Measurements from ENCODE around the gene LRCH1.

Gene LRCH1

GRCh38 chr13:46642254-46642653 lies 89.3 kb downstream of the LRCH1 start:
- Histone ChIP-seq H3K27ac (replicated peaks; ENCODE audit: low read length) (no peak overlapping the region), H2BK12ac (ENCODE audit: low read length) (no peak overlapping the region)
- no CpG with 5 or more reads among the region's 4 CpGs for WGBS, 2 donors (ENCODE audit: extremely low coverage in 2 of 2, insufficient read length in 2 of 2, insufficient replicate concordance in 1 of 2)

DNA sequence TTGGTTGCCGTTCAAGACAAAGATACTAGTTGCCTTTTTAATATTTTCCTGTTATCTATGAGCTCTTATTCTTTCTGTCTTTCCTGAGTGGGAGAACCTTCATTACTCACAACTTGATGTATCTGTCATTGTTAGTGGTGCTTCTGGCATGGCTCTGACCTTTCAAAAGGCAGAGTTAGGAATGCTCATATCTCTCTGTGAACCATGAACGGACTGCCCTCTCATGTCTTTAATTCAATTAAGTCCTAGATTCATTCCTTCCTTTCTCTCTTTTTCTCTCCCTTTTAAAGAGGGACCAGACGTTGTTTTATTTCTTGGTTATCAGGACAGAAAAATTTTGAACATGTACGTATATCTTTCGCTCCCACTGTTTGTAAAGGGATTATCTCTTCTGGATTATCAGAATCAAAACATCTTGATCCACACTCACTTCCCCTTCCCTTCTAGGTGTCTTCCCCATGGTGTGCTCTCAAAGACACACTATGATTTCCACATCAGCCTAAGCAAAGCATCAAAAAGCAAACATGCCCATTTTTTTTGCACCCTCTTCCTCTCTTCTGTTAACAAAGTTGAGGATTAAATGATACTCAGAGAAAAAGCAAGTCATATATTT lies 90.3 kb downstream of the LRCH1 start:
- H3K4me1 ChIP-seq (ENCODE audit: control insufficient read depth in 2 of 2, insufficient read depth in 1 of 2, low read depth in 1 of 2, low read length in 2 of 2), result peaks cover 7 to 9% of the 10 kb centered on the region in 2 donors

More at GRCh38 chr13:46642254-46642653, 89.3 kb downstream of the LRCH1 start:
- H2BK120ac ChIP-seq (ENCODE audit: low read depth, low read length), result no peak overlapping the region
- no peak overlapping the region for H3K18ac ChIP-seq (ENCODE audit: low read length)
- no peak overlapping the region for H2BK5ac ChIP-seq (ENCODE audit: low read length)
- peaks cover 1 to 7% of the 10 kb centered on the region in 2 donors for H3K4me1 ChIP-seq (ENCODE audit: control insufficient read depth in 2 of 2, insufficient read depth in 1 of 2, low read depth in 1 of 2, low read length in 2 of 2)
- no peak overlapping the region for H3K9ac ChIP-seq (ENCODE audit: low read depth, low read length, poor library complexity)
- H2AFZ ChIP-seq (ENCODE audit: low read length), result no peak overlapping the region
- H3K9me3 ChIP-seq (replicated peaks in 1 of 2; ENCODE audit: control insufficient read depth in 2 of 2, insufficient read depth in 1 of 2, low read depth in 1 of 2, low read length in 2 of 2), result no peaks in the 10 kb centered on the region
- H3K36me3 ChIP-seq (replicated peaks in 1 of 2; ENCODE audit: control insufficient read depth in 2 of 2, insufficient read depth in 2 of 2, low read length in 2 of 2), result no peaks in the 10 kb centered on the region
- H4K8ac ChIP-seq (ENCODE audit: low read depth, low read length), result no peak overlapping the region
- H3K4me2 ChIP-seq (ENCODE audit: insufficient read depth, low read length, poor library complexity, severe bottlenecking), result no peak overlapping the region
- DNase-seq (ENCODE audit: low spot score), result no peak
- H3K27me3 ChIP-seq (ENCODE audit: control insufficient read depth in 3 of 3, insufficient read depth in 3 of 3, low read depth in 1 of 3, low read length in 3 of 3), result no peaks in the 10 kb centered on the region
- H3K23ac ChIP-seq (ENCODE audit: low read depth, low read length, poor library complexity), result no peak overlapping the region
- H3K4ac ChIP-seq (ENCODE audit: low read length), result no peak overlapping the region
- H2BK15ac ChIP-seq (ENCODE audit: low read length), result no peak overlapping the region
- H4K91ac ChIP-seq (ENCODE audit: low read depth, low read length, poor library complexity), result no peak overlapping the region
- no peak overlapping the region for H3K4me3 ChIP-seq (ENCODE audit: low read length in 2 of 2)
- no peak overlapping the region for H3K14ac ChIP-seq (ENCODE audit: low read length)
- no peaks in the 10 kb centered on the region for H3K79me1 ChIP-seq (ENCODE audit: low read depth, low read length)
- H2AK5ac ChIP-seq (ENCODE audit: low read depth, low read length), result no peak overlapping the region

DNA sequence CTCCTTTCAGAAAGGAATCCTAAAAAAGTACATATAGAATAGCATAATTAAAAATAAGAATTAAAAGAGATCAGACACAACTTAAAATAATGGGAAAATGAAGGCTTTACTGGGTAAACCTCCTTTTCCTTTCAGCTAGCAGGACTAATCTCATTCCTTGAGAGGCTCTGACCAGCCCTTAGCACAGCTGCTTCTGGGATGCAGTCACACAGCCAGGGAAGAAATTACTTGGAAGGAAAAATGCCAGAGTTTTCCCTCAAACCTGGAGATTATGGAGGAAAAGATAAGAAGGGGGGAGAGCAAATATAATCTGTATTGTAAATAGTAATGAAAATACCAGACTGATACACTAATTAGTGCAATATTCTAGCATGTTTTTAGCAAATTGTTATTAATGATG lies 91.8 kb downstream of the LRCH1 start:
- Histone ChIP-seq H2BK120ac (ENCODE audit: low read depth, low read length) (no peak overlapping the region), H3K79me1 (ENCODE audit: low read depth, low read length) (no peaks in the 10 kb centered on the region), H3K4me2 (ENCODE audit: insufficient read depth, low read length, poor library complexity, severe bottlenecking) (no peak overlapping the region), H3K9ac (ENCODE audit: low read depth, low read length, poor library complexity) (no peak overlapping the region), H2AK5ac (ENCODE audit: low read depth, low read length) (no peak overlapping the region), H3K23ac (ENCODE audit: low read depth, low read length, poor library complexity) (no peak overlapping the region), H3K4me3 (ENCODE audit: low read length in 2 of 2) (no peak overlapping the region), H4K8ac (ENCODE audit: low read depth, low read length) (no peak overlapping the region), H4K91ac (ENCODE audit: low read depth, low read length, poor library complexity) (no peak overlapping the region), H3K36me3 (replicated peaks in 1 of 2; ENCODE audit: control insufficient read depth in 2 of 2, insufficient read depth in 2 of 2, low read length in 2 of 2) (no peaks in the 10 kb centered on the region), H3K4me1 (ENCODE audit: control insufficient read depth in 2 of 2, insufficient read depth in 1 of 2, low read depth in 1 of 2, low read length in 2 of 2) (peaks cover 5 to 7% of the 10 kb centered on the region in 2 donors), H3K9me3 (replicated peaks in 1 of 2; ENCODE audit: control insufficient read depth in 2 of 2, insufficient read depth in 1 of 2, low read depth in 1 of 2, low read length in 2 of 2) (no peaks in the 10 kb centered on the region), H2BK15ac (ENCODE audit: low read length) (no peak overlapping the region), H3K27me3 (ENCODE audit: control insufficient read depth in 3 of 3, insufficient read depth in 3 of 3, low read depth in 1 of 3, low read length in 3 of 3) (no peaks in the 10 kb centered on the region), H3K18ac (ENCODE audit: low read length) (no peak overlapping the region), H2AFZ (ENCODE audit: low read length) (no peak overlapping the region), H3K27ac (replicated peaks; ENCODE audit: low read length) (no peak overlapping the region), H3K4ac (ENCODE audit: low read length) (no peak overlapping the region), H2BK12ac (ENCODE audit: low read length) (no peak overlapping the region), H2BK5ac (ENCODE audit: low read length) (no peak overlapping the region), H3K14ac (ENCODE audit: low read length) (no peak overlapping the region)
- no peak for DNase-seq (ENCODE audit: low spot score)

More for the DNA sequence above, 90.3 kb downstream of the LRCH1 start:
- no peak overlapping the region for H4K8ac ChIP-seq (ENCODE audit: low read depth, low read length)
- no peak overlapping the region for H2BK120ac ChIP-seq (ENCODE audit: low read depth, low read length)
- H2BK15ac ChIP-seq (ENCODE audit: low read length), result no peak overlapping the region
- no peaks in the 10 kb centered on the region for H3K36me3 ChIP-seq (replicated peaks in 1 of 2; ENCODE audit: control insufficient read depth in 2 of 2, insufficient read depth in 2 of 2, low read length in 2 of 2)
- H2AK5ac ChIP-seq (ENCODE audit: low read depth, low read length), result no peak overlapping the region
- no peak overlapping the region for H3K4ac ChIP-seq (ENCODE audit: low read length)
- H3K9me3 ChIP-seq (replicated peaks in 1 of 2; ENCODE audit: control insufficient read depth in 2 of 2, insufficient read depth in 1 of 2, low read depth in 1 of 2, low read length in 2 of 2), result no peaks in the 10 kb centered on the region
- no CpG with 5 or more reads among the region's 5 CpGs for WGBS, 2 donors (ENCODE audit: extremely low coverage in 2 of 2, insufficient read length in 2 of 2, insufficient replicate concordance in 1 of 2)
- no peak overlapping the region for H3K4me2 ChIP-seq (ENCODE audit: insufficient read depth, low read length, poor library complexity, severe bottlenecking)
- no peak overlapping the region for H4K91ac ChIP-seq (ENCODE audit: low read depth, low read length, poor library complexity)
- H3K18ac ChIP-seq (ENCODE audit: low read length), result no peak overlapping the region
- no peaks in the 10 kb centered on the region for H3K79me1 ChIP-seq (ENCODE audit: low read depth, low read length)
- H3K9ac ChIP-seq (ENCODE audit: low read depth, low read length, poor library complexity), result no peak overlapping the region
- H3K27ac ChIP-seq (replicated peaks; ENCODE audit: low read length), result no peak overlapping the region
- H3K4me3 ChIP-seq (ENCODE audit: low read length in 2 of 2), result no peak overlapping the region
- no peak overlapping the region for H2BK12ac ChIP-seq (ENCODE audit: low read length)
- DNase-seq (ENCODE audit: low spot score), result no peak
- H2AFZ ChIP-seq (ENCODE audit: low read length), result no peak overlapping the region
- no peak overlapping the region for H3K23ac ChIP-seq (ENCODE audit: low read depth, low read length, poor library complexity)
- no peak overlapping the region for H3K14ac ChIP-seq (ENCODE audit: low read length)
- H2BK5ac ChIP-seq (ENCODE audit: low read length), result no peak overlapping the region
- H3K27me3 ChIP-seq (ENCODE audit: control insufficient read depth in 3 of 3, insufficient read depth in 3 of 3, low read depth in 1 of 3, low read length in 3 of 3), result no peaks in the 10 kb centered on the region

GRCh38 chr13:46647512-46648065 lies 94.6 kb downstream of the LRCH1 start:
- no peak overlapping the region for H2BK5ac ChIP-seq (ENCODE audit: low read length)
- H4K8ac ChIP-seq (ENCODE audit: low read depth, low read length), result no peak overlapping the region
- H3K4me1 ChIP-seq (ENCODE audit: control insufficient read depth in 2 of 2, insufficient read depth in 1 of 2, low read depth in 1 of 2, low read length in 2 of 2), result peaks cover 5 to 7% of the 10 kb centered on the region in 2 donors
- no peak overlapping the region for H2BK12ac ChIP-seq (ENCODE audit: low read length)
- no peak overlapping the region for H3K23ac ChIP-seq (ENCODE audit: low read depth, low read length, poor library complexity)
- H3K36me3 ChIP-seq (replicated peaks in 1 of 2; ENCODE audit: control insufficient read depth in 2 of 2, insufficient read depth in 2 of 2, low read length in 2 of 2), result peaks cover 0 to 5% of the 10 kb centered on the region in 2 donors
- H3K9me3 ChIP-seq (replicated peaks in 1 of 2; ENCODE audit: control insufficient read depth in 2 of 2, insufficient read depth in 1 of 2, low read depth in 1 of 2, low read length in 2 of 2), result no peaks in the 10 kb centered on the region
- H3K18ac ChIP-seq (ENCODE audit: low read length), result no peak overlapping the region
- H3K27me3 ChIP-seq (ENCODE audit: control insufficient read depth in 3 of 3, insufficient read depth in 3 of 3, low read depth in 1 of 3, low read length in 3 of 3), result no peaks in the 10 kb centered on the region
- H3K14ac ChIP-seq (ENCODE audit: low read length), result no peak overlapping the region
- H2BK120ac ChIP-seq (ENCODE audit: low read depth, low read length), result no peak overlapping the region
- H4K91ac ChIP-seq (ENCODE audit: low read depth, low read length, poor library complexity), result no peak overlapping the region
- H2AFZ ChIP-seq (ENCODE audit: low read length), result no peak overlapping the region
- no peak overlapping the region for H2BK15ac ChIP-seq (ENCODE audit: low read length)
- no peak overlapping the region for H3K27ac ChIP-seq (replicated peaks; ENCODE audit: low read length)
- no peak overlapping the region for H2AK5ac ChIP-seq (ENCODE audit: low read depth, low read length)
- no peak overlapping the region for H3K4me2 ChIP-seq (ENCODE audit: insufficient read depth, low read length, poor library complexity, severe bottlenecking)
- no peak overlapping the region for H3K4me3 ChIP-seq (ENCODE audit: low read length in 2 of 2)
- no peak for DNase-seq (ENCODE audit: low spot score)
- no peak overlapping the region for H3K9ac ChIP-seq (ENCODE audit: low read depth, low read length, poor library complexity)
- no peaks in the 10 kb centered on the region for H3K79me1 ChIP-seq (ENCODE audit: low read depth, low read length)
- no peak overlapping the region for H3K4ac ChIP-seq (ENCODE audit: low read length)
- no CpG with 5 or more reads among the region's 7 CpGs for WGBS, 2 donors (ENCODE audit: extremely low coverage in 2 of 2, insufficient read length in 2 of 2, insufficient replicate concordance in 1 of 2)

All from neuronal stem cell (in vitro differentiated cells).